ENCODE data around the gene APBA2.

DNA sequence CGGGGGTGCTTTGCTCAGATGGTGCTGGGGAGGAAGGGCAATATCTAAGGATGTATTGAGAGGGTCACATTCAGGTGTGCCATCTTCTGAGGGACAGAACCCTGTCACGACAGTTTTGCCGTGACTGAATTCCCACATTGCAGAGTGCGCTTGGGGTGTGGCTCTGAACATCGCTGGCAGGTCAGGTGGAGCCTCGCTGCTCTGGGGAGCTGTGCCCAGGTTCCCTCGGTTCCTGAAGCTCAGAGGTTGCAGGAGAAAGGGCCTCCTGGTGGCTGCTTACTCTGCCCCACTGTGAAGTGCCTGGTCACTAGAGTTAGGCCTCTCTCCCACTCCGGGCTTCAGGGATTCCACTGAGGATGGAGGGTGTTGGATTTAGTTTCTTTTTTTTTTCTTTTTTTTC is 51.5 kb downstream of the APBA2 start:
- TF ChIP-seq, protein P1, sequence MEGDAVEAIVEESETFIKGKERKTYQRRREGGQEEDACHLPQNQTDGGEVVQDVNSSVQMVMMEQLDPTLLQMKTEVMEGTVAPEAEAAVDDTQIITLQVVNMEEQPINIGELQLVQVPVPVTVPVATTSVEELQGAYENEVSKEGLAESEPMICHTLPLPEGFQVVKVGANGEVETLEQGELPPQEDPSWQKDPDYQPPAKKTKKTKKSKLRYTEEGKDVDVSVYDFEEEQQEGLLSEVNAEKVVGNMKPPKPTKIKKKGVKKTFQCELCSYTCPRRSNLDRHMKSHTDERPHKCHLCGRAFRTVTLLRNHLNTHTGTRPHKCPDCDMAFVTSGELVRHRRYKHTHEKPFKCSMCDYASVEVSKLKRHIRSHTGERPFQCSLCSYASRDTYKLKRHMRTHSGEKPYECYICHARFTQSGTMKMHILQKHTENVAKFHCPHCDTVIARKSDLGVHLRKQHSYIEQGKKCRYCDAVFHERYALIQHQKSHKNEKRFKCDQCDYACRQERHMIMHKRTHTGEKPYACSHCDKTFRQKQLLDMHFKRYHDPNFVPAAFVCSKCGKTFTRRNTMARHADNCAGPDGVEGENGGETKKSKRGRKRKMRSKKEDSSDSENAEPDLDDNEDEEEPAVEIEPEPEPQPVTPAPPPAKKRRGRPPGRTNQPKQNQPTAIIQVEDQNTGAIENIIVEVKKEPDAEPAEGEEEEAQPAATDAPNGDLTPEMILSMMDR (conservative IDR thresholded peaks at IDR 0.05; ENCODE audit: low read length) = no peak
- no peak for TF ChIP-seq EZH2phosphoT487 (IDR thresholded peaks at IDR 0.05; ENCODE audit: borderline replicate concordance)
